Activated CD8-positive, alpha-beta memory T cell treated with anti-CD3 and anti-CD28 coated beads, Interleukin-2, amount 50 U/mL, for 24 hours (primary cell): ENCODE results near the gene DCAF11.

Experiments
- DNase-seq: peaks from one replicate; pipeline ENCODE4 v3.0.0-alpha.2; 2020; ENCODE audit errors: extremely low read depth

DCAF11 gene

GRCh38 chr14:24160850-24161804 is 46.5 kb downstream of the DCAF11 start, which contains the start of gene IRF9:
TSS of gene IRF9 (plus strand) at chr14:24161265. CDS start at chr14:24162145, 880 bp downstream.
- DNase-seq: peak; percentile 98

- DNase-seq: no peak
Observed at GRCh38 chr14:24162093-24162492, 47.5 kb downstream of the DCAF11 start.

GRCh38 chr14:24164518-24164991 is 50.0 kb downstream of the DCAF11 start:
- no peak for DNase-seq

DNA sequence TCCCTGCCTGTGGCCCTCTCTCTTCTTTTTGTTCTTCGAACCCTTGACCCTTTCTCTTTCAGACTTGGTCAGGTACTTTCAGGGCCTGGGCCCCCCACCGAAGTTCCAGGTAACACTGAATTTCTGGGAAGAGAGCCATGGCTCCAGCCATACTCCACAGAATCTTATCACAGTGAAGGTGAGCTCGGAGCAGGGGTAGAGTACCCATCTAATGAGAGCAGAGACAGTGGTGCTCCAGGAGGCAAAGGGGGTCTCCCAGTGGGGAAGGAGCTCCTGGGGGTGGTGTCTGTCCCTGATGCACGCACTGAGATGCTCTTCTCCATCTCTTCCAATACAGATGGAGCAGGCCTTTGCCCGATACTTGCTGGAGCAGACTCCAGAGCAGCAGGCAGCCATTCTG is 51.2 kb downstream of the DCAF11 start:
- DNase-seq: no peak

GRCh38 chr14:24167469-24168114 is 53.0 kb downstream of the DCAF11 start:
- DNase-seq: no peak

DNA sequence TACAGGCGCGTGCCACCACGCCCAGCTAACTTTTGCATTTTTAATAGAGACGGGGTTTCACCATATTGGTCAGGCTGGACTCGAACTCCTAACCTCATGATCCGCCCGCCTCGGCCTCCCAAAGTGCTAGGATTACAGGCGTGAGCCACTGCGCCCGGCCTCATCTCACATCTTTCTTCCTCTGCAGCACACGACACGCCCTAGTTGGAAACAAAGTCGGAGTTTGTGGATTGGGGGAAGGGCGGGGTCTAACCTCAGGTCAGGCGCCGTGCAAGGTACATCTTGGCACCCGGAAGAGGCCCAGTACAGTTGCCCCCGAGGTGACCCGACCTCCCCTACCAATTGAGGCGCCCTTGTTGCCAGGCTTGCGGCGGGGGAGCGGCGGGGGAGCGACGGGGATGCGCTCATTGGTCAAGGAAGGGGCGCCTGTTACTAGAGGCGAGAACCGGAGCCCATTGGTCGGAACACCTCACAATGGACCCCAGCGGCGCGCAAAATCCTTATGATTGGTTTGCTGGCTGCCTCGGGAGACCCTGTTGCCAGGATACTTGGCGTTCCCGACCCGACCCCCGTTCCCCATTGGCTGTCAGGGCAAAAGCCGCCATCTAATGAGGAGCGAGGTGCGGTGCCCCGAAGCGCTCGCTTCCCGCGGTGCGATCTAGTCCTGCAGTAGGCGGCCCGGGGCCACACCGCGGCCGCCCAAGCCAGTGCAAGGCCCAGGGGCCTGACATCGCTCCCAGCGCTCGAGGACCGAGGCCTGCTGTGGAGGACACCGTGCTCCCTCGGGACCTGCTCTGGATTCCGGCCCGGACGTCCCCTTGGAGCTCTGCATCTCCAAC is 57.1 kb downstream of the DCAF11 start, which contains the start of gene REC8:
REC8 (plus strand) TSS at position 659 of the 839 bp plus-strand sequence. CDS start 473 bp downstream, outside the sequence.
- DNase-seq: peak; percentile 54

DNA sequence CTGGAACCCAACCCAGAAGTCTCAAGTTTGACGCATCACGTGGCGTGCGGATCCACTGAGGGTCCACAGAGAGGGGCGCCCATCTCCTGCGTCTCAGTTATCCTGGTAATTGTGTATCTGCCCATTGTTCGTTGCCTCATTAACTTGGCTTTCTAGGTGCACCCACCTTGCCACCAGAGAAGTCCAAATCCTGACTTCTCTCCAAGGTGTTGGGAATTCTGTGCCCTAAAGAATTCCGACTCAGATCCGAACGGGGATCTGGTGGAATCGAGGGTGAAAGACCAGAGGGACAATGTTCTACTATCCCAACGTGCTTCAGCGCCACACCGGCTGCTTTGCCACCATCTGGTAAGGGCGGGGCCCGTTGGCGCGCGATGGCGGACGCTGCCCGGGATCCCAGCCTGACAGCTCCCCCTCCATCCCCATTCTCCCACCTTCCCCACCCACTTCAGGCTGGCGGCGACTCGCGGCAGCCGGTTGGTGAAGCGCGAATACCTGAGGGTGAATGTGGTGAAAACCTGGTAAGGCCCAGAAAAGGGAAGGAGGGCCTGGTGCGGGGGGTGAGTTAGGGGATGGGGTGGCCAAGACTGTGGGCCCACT is 57.8 kb downstream of the DCAF11 start:
- DNase-seq: no peak

GRCh38 chr14:24172871-24173281 is 58.3 kb downstream of the DCAF11 start:
- DNase-seq: no peak
